ENCODE measurements around the gene SUPT5H. TPM values are rescaled to one million over a fixed set of nuclear protein-coding genes. Genes with fewer than 3 reads are reported as not detected.
"Not testable (repeated sequence)": the region's sequence is repeated elsewhere in the genome, so short reads cannot be mapped to it uniquely, and the experiment has no call there.

SUPT5H gene
- total RNA-seq, 1 experiment from 2014 or later: 151 TPM

DNA sequence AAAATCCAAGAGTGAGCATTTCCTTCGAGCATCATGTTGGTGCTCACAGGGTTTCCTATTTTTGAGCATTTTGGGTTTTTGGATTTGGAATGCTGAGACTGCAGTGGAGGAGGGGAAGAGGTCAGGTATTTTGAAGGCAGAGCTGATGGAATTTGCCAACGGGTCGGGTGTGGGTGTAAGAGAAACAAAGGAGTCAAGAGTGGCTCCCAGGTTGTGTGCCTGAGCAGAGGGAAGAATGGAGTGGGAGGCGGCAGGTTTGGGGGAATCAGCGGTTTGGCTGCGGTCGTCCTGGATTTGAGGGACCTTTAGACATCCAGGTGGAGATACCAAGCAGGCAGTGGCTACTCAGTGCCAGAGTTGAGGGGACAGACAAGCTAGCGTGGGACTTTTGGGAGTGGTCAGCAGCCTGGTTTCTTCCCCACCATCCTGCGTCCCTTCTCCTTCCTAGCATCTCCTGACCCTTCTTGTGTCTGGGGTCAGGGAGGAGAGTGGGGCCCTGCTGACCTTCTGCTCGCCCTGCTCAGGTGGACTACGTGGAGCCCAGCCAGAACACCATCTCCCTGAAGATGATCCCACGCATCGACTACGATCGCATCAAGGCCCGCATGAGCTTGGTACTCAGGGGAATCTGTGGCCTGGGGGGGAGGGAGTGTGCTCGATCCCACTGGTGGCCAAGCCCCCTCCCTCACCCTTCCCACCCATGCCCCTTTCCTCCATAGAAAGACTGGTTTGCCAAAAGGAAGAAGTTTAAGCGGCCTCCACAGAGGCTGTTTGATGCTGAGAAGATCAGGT is 20.8 kb downstream of the SUPT5H start:
- no peak for DNase-seq (ENCODE audit: low spot score)

DNA sequence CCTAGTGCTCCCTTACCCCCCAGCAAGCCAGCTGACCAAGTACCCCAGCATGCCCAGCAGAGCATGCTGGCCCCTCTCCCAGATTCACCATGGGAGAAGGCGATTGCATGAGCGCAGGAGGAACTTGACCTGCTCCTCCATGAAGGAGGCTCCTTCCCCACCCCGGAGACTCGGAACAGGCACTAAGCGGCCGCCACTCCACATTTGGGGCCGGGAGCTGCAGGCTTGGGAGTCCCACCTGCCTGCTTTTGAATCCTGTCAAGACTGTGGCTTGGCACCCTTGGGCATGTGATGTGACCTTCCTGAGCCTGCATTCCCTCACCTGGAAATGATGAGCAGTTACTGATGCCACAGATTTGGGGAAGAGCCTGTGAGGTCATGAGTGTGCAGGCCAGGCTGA is 22.6 kb downstream of the SUPT5H start:
- no peak for DNase-seq (ENCODE audit: low spot score)

DNA sequence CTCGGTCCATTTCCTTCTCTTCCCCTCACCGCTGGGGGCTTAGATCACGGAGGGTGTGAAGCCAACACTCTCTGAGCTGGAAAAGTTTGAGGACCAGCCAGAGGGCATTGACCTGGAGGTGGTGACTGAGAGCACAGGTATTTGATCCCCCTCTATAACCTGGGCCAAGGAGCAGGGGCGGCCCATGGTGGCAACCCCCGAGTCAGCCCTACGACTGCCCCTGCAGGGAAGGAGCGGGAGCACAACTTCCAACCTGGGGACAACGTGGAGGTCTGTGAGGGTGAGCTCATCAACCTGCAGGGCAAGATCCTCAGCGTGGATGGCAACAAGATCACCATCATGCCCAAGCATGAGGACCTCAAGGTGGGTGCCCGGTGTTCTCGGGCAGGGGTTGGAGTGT is 23.7 kb downstream of the SUPT5H start:
- DNase-seq (ENCODE audit: low spot score): no peak

DNA sequence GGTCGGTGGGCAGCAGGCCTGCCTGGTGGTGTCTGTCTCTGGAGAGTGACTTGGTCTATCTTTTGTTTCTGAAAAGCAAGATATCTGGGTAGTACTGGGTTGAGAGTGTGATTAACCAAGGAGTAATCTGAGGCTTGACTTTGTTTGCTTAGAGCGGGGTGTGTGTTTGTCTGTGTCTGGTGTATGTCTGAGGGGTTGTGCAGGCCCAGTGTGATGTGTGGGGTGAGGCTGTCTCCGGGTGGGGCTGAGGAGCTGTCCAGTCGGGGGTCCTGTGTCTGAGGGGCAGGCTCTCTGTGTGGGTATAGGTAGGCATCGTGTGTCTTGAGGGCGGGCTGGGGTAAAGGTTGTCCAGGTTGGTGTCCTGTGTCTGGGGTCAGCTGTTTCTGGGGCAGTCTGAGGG is 24.2 kb downstream of the SUPT5H start:
- no peak for DNase-seq (ENCODE audit: low spot score)

DNA sequence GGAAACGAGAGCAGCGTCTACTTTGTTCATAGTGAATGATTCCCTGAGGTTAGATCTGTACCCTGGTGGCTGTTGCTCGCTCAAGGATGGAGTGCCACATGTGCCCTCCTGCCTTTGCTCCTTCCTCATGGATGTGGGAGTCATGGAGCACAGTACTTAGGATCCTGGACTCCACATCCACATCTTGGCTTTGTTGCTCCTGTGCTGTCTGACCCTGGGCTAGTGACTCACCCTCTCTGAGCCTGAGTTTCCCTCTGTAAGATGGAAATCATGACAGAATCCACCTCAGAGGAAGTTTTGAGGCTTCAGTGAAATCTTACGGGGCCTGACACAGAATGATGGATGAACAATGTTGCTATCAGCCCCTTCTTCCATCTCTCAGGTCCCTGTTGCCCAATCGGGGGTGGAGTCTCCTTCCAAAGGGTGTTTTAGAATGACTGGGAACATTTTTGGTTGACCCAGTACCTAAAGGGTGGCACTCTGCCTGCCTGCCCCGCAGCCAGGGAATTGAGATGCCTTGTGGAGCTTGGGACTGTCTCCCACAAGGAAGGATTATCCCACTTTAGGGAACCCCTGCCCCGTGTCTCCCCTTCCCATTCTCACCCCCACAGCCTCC is 25.4 kb downstream of the SUPT5H start:
- DNase-seq (ENCODE audit: low spot score): no peak

DNA sequence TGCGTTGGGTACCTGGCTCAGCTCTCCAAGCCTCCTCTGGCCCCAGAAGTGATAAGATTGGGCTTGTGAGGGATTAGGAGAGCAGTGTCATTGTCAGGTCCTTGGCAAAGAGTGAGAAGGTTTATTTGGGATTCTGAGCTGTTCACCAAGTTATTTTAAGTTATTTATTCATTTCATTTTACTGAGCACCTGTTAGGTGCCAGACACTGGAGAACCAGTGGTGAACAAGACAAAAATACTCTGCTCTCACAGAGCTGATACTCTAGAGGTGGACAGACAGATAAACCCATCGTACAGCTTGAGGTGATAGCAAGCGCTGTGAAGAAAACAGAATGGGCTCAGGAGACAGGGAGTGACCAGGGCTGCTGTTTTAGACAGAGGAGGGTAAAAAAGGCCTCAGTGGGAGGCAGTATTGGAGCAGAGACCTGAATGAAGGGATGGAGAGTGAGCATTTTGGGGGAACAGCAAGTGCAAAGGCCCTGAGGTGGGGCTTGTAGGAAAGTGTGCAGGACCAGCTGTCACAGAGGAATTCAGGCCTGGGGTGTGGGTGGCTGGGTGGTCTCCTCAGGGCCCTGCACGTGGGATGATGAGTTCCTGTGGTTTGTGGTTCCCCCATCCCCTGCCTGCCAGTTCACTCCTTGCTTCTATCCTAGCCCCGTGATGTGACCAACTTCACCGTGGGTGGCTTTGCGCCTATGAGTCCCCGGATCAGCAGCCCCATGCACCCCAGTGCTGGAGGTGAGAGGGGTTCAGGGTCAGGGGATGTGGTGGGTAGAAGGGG is 26.6 kb downstream of the SUPT5H start:
- DNase-seq (ENCODE audit: low spot score): no peak

DNA sequence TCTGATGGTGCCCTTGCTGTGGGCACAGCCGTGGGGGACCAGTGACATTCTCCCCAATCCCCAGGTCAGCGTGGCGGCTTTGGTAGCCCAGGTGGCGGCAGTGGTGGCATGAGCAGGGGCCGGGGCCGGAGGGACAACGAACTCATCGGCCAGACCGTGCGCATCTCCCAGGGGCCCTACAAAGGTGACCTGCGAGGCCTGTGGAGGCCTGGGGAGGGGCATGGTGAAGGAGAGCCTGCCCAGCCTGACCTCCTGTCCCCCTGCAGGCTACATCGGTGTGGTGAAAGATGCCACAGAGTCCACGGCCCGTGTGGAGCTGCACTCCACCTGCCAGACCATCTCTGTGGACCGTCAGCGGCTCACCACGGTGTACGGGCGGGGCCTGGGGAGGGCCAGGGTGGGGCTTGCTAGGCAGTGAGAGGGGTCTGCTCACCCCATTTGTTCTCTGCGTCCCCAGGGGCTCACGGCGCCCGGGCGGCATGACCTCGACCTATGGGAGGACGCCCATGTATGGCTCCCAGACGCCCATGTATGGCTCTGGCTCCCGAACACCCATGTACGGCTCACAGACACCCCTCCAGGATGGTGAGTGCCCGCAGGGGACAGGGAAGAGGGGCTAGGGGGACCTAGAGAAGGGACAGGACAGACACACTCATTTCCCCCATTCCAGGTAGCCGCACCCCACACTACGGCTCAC is 27.5 kb downstream of the SUPT5H start:
- DNase-seq (ENCODE audit: low spot score): no peak

DNA sequence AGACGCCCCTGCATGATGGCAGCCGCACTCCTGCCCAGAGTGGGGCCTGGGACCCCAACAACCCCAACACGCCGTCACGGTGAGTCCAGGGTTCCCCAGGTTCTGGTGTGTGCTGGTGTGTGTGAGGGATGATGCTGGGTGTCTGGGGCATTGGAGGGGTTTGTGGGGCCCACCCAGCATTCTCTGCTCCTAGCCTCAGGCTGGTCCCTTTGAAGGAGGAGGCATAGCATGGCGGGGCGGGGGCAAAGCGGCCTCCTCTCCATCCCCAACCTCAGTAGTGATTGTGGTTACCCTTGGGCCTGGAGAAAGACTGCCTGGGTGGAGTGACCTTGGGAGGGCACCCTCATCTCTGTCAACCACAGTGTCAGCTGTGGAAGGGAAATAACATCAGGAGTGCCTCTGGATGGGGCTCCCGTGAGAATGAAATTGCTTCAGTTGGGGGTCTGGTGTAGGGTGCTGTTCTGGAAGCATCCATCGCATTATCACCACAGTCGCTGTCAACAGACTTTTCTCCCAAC is 28.1 kb downstream of the SUPT5H start:
- no peak for DNase-seq (ENCODE audit: low spot score)

DNA sequence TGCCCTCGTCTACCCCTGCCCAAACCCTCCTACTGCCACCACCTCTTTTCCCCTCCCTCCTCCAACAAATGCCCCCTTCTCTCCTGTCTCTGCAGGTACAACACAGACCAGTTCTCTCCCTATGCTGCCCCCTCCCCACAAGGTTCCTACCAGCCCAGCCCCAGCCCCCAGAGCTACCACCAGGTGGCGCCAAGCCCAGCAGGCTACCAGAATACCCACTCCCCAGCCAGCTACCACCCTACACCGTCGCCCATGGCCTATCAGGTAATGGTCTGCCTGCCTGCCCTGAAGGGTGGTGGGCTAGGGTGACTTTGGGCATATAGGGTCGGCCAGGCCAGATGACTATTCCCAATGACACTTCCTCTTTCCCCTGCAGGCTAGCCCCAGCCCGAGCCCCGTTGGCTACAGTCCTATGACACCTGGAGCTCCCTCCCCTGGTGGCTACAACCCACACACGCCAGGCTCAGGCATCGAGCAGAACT is 28.8 kb downstream of the SUPT5H start:
- DNase-seq (ENCODE audit: low spot score): peak; percentile 63

DNA sequence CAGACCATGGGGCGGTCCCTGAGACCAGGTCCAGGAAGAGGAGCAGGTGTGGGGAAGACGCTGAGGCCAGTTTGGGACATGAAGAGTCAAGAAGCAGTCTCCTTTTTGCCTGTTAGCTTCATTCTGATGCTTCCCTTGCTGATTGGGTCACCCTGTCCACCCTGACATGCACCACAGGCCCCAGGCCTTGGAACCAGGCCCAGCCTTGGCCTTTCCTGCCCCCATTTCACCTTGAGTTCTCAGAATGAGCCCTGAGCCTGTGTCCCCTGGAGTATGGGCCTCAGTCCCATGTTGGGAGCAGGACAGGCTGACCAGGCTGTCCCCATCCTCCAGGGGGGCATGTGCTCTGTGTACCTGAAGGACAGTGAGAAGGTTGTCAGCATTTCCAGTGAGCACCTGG is 30.4 kb downstream of the SUPT5H start:
- no peak for DNase-seq (ENCODE audit: low spot score)

DNA sequence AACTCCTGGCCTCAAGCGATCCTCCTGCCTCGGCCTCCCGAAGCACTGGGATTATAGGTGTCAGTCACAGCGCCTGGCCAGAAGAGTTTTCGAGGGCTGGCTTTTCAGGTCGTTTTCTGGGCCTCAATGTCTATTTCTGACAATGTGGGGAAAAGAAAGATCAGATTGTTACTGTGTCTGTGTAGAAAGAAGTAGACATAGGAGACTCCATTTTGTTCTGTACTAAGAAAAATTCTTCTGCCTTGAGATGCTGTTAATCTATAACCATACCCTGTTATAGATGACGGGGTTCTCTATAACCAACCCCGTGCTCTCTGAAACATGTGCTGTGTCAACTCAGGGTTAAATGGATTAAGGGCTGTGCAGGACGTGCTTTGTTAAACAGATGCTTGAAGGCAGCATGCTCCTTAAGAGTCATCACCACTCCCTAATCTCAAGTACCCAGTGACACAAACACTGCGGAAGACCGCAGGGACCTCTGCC is 34.0 kb downstream of the SUPT5H start:
- not testable (repeated sequence) for DNase-seq (ENCODE audit: low spot score)

DNA sequence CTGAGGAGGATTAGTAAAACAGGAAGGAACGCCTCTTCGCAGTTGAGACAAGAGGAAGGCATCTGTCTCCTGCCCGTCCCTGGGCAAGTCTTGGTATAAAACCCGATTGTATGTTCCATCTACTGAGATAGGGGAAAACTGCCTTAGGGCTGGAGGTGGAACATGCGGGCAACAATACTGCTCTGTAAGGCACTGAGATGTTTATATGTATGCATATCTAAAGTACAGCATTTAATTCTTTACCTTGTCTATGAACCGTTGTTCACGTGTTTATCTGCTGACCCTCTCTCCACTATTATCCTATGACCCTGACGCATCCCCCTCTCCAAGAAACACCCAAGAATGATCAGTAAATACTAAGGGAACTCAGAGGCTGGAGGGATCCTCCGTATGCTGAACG is 34.5 kb downstream of the SUPT5H start:
- peak; percentile 31 for DNase-seq (ENCODE audit: low spot score)

DNA sequence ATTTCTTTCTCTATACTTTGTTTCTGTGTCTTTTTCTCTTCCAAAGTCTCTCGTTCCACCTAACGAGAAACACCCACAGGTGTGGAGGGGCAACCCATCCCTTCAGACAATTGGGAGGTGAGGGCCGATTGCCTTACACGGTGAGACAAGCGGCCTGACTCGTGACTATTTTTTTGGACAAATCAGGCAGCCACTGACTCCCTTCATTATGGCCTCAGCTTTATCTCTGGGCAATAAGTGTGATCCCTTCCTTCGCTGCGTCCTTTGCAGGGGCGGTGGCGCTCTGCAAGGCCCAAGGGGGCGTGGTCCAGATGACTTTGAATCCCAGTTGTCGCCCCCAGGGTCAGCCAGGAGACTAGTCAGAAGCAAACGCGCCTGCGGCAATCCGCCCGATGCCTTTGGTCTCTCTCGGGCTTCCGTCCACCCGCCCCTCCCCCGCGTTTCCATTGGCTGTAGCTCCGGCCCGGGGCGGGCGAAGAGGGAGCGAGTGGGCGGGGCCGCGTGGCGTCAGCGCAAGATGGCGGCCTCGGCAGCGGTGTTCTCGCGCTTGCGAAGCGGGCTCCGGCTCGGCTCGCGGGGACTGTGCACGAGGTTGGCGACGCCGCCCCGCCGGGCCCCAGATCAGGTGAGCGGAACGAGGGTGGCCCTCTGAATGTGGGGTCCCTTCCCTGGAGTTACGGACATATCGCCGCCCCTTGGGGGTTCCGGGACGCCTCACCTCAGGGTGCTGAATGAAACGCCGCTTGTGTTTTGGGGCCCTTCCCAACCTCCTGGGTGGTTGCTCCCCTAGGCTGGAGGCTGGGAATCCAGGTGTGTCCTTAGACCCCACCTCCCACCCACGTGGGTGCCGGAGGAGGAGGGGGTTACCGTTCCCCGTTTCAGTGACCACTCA is 35.2 kb downstream of the SUPT5H start, which contains the start of gene TIMM50:
Gene TIMM50 (plus strand): TSS at position 502 of the 892 bp plus-strand sequence. CDS start 16 bp downstream, at position 518.
- DNase-seq (ENCODE audit: low spot score): peak; percentile 99

DNA sequence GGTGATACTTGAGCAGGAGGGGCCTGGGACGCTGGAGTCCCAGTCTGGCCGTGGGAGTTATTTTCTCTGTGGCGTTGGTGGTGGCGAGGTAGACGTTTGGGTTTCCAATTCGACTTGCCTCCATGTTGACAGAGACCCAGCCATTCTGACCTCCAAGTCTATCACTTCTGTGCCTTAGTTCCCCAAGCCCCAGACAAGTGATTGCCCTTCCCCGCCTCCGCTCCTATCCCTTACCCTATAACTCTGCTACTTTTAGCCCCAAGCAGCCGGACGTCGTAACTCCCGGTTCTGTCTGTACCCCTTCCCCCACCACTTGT is 35.8 kb downstream of the SUPT5H start:
- no peak for DNase-seq (ENCODE audit: low spot score)

DNA sequence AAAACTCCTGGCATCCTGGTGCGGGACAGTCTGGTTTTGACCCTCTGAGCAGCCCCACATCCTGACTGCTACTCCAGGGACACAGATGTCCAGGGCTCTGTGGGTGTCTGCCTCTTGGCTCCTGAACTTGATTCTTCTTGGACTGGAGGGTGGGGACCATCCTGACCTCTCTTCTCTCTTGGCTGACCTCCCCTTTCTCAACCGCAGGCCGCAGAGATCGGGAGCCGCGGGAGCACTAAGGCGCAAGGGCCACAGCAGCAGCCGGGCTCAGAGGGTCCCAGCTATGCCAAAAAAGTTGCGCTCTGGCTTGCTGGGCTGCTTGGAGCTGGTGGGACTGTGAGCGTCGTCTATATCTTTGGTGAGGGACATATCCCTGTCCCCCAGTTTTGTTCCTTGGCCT is 36.3 kb downstream of the SUPT5H start:
- no peak for DNase-seq (ENCODE audit: low spot score)

DNA sequence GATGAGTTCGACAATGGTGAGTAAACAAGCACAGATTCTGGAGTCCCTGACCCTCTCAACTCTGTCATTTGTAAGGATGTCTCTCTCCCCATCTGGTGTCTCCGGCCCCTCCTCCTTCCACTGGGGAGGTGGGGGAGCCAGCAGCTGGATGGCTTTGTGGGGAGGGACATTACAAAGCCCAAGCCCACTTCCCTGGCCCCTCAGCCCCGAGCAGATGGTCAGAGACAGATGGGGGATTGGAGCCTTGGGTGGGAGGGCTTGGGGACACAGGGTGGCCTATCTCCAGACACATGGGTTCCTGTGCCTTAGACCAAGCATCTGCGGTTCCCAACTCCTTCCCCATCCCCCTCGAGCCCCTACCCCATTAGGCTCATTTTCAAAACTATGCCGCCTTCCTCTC is 37.8 kb downstream of the SUPT5H start:
- DNase-seq (ENCODE audit: low spot score): no peak

DNA sequence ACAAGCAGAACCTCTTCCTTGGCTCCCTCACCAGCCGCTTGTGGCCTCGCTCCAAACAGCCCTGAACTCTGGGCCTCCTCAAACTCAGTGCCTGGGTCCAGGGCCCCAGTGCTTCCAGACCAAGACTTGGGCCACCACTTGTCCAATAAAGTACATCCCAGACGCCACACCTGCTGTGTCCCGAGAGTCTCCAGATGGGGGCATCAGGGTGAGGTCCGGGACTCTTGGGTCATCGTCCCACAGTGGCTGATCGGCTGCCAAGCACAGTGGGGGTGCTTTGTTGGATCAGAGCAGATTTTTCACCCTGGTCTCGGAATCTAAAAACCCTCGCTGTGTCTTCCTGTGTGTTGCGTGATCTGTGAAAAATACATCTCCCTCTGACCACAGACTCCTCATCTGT is 44.4 kb downstream of the SUPT5H start:
- no peak for DNase-seq (ENCODE audit: low spot score)

DNA sequence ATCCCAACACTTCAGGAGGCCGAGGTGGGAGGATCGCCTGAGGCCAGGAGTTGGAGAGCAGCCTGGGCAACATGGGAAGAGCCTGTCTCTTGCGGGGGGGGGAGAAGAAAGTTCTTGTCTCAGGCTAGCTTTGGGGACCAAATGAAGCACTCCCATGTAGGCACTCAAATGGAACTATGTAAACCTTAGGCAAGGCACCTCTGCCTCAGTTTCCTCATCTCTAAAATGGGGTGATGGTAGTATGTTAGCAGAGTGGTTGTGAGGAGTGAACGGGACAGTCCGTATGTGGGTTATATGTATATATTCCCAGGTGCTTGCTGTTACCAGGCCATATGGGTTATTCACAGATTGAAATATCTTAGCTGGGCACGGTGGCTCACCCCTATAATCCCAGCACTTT is 46.8 kb downstream of the SUPT5H start:
- no peak for DNase-seq (ENCODE audit: low spot score)

DNA sequence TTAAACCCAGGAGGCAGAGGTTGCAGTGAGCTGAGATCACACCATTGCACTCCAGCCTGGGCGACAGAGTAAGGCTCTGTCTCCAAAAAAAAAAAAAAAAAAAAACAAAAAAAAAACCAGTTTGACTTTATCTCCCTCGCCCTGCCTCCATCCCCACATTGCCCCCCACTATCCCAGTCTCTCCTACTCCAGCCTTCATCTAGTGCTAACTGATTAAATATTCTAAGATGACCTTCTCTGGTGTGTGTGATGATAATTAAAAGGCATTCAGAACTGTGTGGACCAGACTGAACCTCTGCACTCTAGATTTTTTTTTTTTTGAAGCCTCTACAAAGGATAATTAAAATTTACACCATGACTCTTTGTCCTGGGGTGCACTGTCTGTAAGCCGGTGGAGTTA is 47.4 kb downstream of the SUPT5H start:
- no peak for DNase-seq (ENCODE audit: low spot score)

DNA sequence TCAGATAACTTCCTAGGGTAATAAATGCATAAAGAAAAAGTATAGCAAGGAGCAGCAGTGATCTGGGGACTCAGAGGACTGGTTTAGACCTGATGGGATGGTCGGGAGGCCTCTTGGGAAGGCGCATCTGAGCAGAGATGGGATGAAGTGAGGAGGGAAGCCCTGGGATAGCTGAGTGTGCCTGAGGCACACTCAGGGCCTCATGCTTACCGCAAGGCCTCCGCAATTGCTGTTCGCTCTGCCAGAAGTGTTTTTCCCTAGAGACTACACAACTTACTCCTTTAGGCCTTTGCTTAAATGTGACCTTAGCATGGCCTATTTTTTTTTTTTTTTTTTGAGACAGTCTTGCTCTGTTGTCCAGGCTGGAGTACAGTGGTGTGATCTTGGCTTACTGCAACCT is 49.3 kb downstream of the SUPT5H start:
- no peak for DNase-seq (ENCODE audit: low spot score)

Measured in HT-29 (cell line).